ENCODE results near the gene DMAC2. TPM values are rescaled to one million over a fixed set of nuclear protein-coding genes. Genes with fewer than 3 reads are reported as not detected.
"Not testable (repeated sequence)": the region's sequence is repeated elsewhere in the genome, so short reads cannot be mapped to it uniquely, and the experiment has no call there.

Gene DMAC2
- polyA plus RNA-seq (2013), result 48.6 and 50.5 TPM in 2 replicates

DNA sequence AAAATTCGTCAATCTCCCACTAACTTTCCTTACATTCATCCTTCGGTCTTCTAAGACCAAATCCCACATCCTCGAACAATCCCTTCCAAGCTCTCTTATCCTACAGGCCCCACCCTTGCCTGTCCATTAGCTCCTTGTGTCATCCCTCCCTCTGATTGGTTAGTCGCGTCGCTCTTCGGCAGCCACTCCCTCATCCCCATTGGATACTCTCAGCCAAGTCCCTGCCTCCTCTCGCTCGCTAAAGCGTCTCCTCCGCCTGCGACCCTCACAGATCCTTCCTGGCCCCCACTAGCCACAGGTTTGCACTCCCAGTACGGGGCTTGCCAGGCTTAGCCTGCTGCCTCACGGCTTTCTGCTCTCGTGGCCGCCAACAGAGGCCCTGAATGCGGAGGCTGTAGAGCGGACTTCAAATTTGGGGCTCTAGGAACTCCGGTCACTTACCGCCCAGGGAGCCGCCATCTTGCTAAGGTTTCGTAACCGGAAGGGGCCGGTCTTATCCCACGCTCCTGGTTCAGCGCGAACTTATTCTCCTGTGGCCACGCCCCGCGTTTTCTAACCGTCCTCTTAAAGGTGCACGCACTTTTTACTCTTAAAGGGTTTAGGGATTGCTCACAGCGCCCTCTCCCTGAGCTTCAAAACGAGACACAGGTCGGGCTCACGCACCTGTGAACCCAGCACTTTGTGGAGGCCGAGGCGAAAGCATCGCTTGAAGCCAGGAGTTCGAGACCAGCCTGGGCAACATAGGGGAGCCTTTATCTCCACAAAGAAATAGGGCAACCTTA, at the start of gene DMAC2:
Gene DMAC2 (minus strand): TSS at position 472 of the 782 bp plus-strand sequence. CDS start 13 bp downstream, at position 459.
- Histone ChIP-seq H2AFZ (ENCODE audit: insufficient read depth, low read length, poor library complexity) (peak within 1 kb of the TSS; percentile 35), H2BK12ac (ENCODE audit: low read length) (no peak within 1 kb of the TSS), H3K79me1 (ENCODE audit: low read length) (peaks cover 2% of the 10 kb centered on the region), H3K14ac (ENCODE audit: low read length) (peak within 1 kb of the TSS; percentile 56), H4K91ac (ENCODE audit: low read depth, low read length) (peak within 1 kb of the TSS; percentile 44), H3K9ac (ENCODE audit: low read length) (peak within 1 kb of the TSS; percentile 96), H3K27me3 (ENCODE audit: insufficient read depth, low read length) (no peaks in the 10 kb centered on the region), H4K8ac (ENCODE audit: low read depth, low read length) (peak within 1 kb of the TSS; percentile 89), H2AK5ac (ENCODE audit: low read length) (no peak within 1 kb of the TSS), H3K4me1 (ENCODE audit: control insufficient read depth in 1 of 2, insufficient read depth in 2 of 2, low read length in 2 of 2) (no peaks in the 10 kb centered on the region), H3K23ac (ENCODE audit: low read length) (no peak within 1 kb of the TSS), H3K4me2 (ENCODE audit: low read length) (peak within 1 kb of the TSS; percentile 64), H2BK120ac (ENCODE audit: insufficient read depth, low read length, poor library complexity) (no peak within 1 kb of the TSS), H3K27ac (ENCODE audit: low read depth, low read length) (peak within 1 kb of the TSS; percentile 75), H4K12ac (ENCODE audit: low read depth, low read length) (peak within 1 kb of the TSS; percentile 36), H2BK5ac (ENCODE audit: low read depth, low read length, poor library complexity) (peak within 1 kb of the TSS; percentile 23), H3K4ac (ENCODE audit: low read depth, low read length) (peak within 1 kb of the TSS; percentile 10), H3K18ac (ENCODE audit: low read length) (peak within 1 kb of the TSS; percentile 47), H3K79me2 (ENCODE audit: control insufficient read depth, insufficient read depth, low read length, poor library complexity) (no peaks in the 10 kb centered on the region), H3K4me3 (ENCODE audit: low read depth, low read length) (peak within 1 kb of the TSS; percentile 97), H3K9me3 (ENCODE audit: insufficient read depth, low read depth, low read length) (peaks cover 2% of the 10 kb centered on the region), H3K36me3 (ENCODE audit: control insufficient read depth in 1 of 2, insufficient read depth in 2 of 2, low read length in 2 of 2) (peaks cover 9 to 10% of the 10 kb centered on the region in 2 experiments)
- WGBS (ENCODE audit: extremely low coverage, insufficient coverage, insufficient read length), result no CpG with 5 or more reads among the region's 40 CpGs
- peak; percentile 99 for DNase-seq

DNA sequence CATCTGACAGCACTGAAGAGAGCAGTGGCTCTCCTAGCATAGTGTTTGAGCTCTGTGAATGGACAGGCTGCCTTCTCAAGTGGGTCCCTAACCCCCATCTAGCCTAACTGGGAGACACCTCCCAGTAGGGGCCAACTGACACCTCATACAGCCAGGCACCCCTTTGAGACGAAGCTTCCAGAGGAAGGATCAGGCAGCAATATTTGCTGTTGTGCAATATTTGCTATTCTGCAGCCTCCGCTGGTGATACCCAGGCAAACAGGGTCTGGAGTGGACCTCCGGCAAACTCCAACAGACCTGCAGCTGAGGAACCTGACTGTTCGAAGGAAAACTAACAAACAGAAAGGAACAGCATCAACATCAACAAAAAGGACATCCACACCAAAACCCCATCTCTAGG, 47.2 kb upstream of the DMAC2 start:
- not testable (repeated sequence) for H4K91ac ChIP-seq (ENCODE audit: low read depth, low read length); H3K27me3 ChIP-seq (ENCODE audit: insufficient read depth, low read length); H3K9ac ChIP-seq (ENCODE audit: low read length); H4K12ac ChIP-seq (ENCODE audit: low read depth, low read length); H2BK12ac ChIP-seq (ENCODE audit: low read length); H3K36me3 ChIP-seq (ENCODE audit: control insufficient read depth in 1 of 2, insufficient read depth in 2 of 2, low read length in 2 of 2); H3K4ac ChIP-seq (ENCODE audit: low read depth, low read length); H3K4me3 ChIP-seq (ENCODE audit: low read depth, low read length); H2BK5ac ChIP-seq (ENCODE audit: low read depth, low read length, poor library complexity); H2BK120ac ChIP-seq (ENCODE audit: insufficient read depth, low read length, poor library complexity); H3K14ac ChIP-seq (ENCODE audit: low read length); H3K18ac ChIP-seq (ENCODE audit: low read length); H3K4me2 ChIP-seq (ENCODE audit: low read length); DNase-seq; H4K8ac ChIP-seq (ENCODE audit: low read depth, low read length); H2AK5ac ChIP-seq (ENCODE audit: low read length); H3K79me1 ChIP-seq (ENCODE audit: low read length); H3K4me1 ChIP-seq (ENCODE audit: control insufficient read depth in 1 of 2, insufficient read depth in 2 of 2, low read length in 2 of 2); H3K27ac ChIP-seq (ENCODE audit: low read depth, low read length); H3K23ac ChIP-seq (ENCODE audit: low read length); H3K79me2 ChIP-seq (ENCODE audit: control insufficient read depth, insufficient read depth, low read length, poor library complexity); H2AFZ ChIP-seq (ENCODE audit: insufficient read depth, low read length, poor library complexity)
- H3K9me3 ChIP-seq (ENCODE audit: insufficient read depth, low read depth, low read length), result peaks cover 19% of the 10 kb centered on the region
- WGBS (ENCODE audit: extremely low coverage, insufficient coverage, insufficient read length), result no CpG with 5 or more reads among the region's 4 CpGs

DNA sequence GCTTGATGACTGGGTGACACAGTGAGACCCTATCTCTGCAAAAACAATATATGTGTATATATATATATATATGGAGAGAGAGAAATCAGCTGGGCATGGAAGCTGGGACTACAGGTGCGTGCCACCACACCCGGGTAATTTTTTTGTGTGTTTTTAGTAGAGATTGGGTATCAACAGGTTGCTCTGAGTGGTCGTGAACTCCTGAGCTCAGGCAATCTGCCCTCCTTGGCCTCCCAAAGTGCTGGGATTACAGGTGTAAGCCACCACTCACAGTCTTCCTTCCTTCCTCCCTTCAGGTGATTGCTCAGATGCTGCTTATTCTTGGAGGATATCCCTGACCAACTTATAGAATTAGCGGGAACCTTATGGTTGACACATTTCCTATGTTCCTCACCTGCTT, 45.1 kb upstream of the DMAC2 start:
- Histone ChIP-seq H3K4me1 (ENCODE audit: control insufficient read depth in 1 of 2, insufficient read depth in 2 of 2, low read length in 2 of 2) (no peaks in the 10 kb centered on the region), H4K8ac (ENCODE audit: low read depth, low read length) (no peak overlapping the region), H3K18ac (ENCODE audit: low read length) (no peak overlapping the region), H3K4ac (ENCODE audit: low read depth, low read length) (no peak overlapping the region), H3K79me2 (ENCODE audit: control insufficient read depth, insufficient read depth, low read length, poor library complexity) (no peaks in the 10 kb centered on the region), H2BK12ac (ENCODE audit: low read length) (no peak overlapping the region), H3K9me3 (ENCODE audit: insufficient read depth, low read depth, low read length) (peaks cover 27% of the 10 kb centered on the region), H3K27ac (ENCODE audit: low read depth, low read length) (no peak overlapping the region), H3K27me3 (ENCODE audit: insufficient read depth, low read length) (no peaks in the 10 kb centered on the region), H3K23ac (ENCODE audit: low read length) (no peak overlapping the region), H3K4me3 (ENCODE audit: low read depth, low read length) (no peak overlapping the region), H3K14ac (ENCODE audit: low read length) (no peak overlapping the region), H4K12ac (ENCODE audit: low read depth, low read length) (no peak overlapping the region), H2AFZ (ENCODE audit: insufficient read depth, low read length, poor library complexity) (no peak overlapping the region), H2BK5ac (ENCODE audit: low read depth, low read length, poor library complexity) (no peak overlapping the region), H2BK120ac (ENCODE audit: insufficient read depth, low read length, poor library complexity) (no peak overlapping the region), H3K9ac (ENCODE audit: low read length) (no peak overlapping the region), H3K36me3 (ENCODE audit: control insufficient read depth in 1 of 2, insufficient read depth in 2 of 2, low read length in 2 of 2) (no peaks in the 10 kb centered on the region), H2AK5ac (ENCODE audit: low read length) (no peak overlapping the region), H3K79me1 (ENCODE audit: low read length) (no peaks in the 10 kb centered on the region), H3K4me2 (ENCODE audit: low read length) (no peak overlapping the region), H4K91ac (ENCODE audit: low read depth, low read length) (no peak overlapping the region)
- no peak for DNase-seq
- WGBS (ENCODE audit: extremely low coverage, insufficient coverage, insufficient read length), result no CpG with 5 or more reads among the region's 4 CpGs

DNA sequence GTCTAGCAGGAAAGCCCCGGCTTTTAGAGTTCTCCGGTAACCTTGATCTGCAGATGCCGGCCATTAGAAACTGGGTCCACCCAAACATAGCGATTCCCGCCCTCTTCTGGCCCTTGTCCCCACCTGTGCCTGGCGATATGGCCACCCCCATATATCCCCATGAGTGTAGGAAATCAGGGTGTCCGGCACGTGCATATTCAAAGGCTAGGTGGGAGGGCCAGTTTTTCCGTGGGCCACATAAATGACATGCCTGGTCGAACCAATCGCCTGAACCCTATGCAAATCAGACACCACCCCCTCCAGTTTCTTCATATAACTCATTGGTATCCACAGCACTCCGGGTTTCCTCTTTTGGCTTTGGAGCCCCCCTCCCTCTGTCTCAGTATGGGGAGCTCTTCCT, 40.6 kb upstream of the DMAC2 start:
- Histone ChIP-seq H3K4ac (ENCODE audit: low read depth, low read length) (no peak overlapping the region), H3K79me1 (ENCODE audit: low read length) (no peaks in the 10 kb centered on the region), H2AFZ (ENCODE audit: insufficient read depth, low read length, poor library complexity) (no peak overlapping the region), H3K9ac (ENCODE audit: low read length) (no peak overlapping the region), H3K14ac (ENCODE audit: low read length) (no peak overlapping the region), H3K23ac (ENCODE audit: low read length) (no peak overlapping the region), H2BK12ac (ENCODE audit: low read length) (no peak overlapping the region), H2BK5ac (ENCODE audit: low read depth, low read length, poor library complexity) (no peak overlapping the region), H2BK120ac (ENCODE audit: insufficient read depth, low read length, poor library complexity) (no peak overlapping the region), H4K91ac (ENCODE audit: low read depth, low read length) (no peak overlapping the region), H3K79me2 (ENCODE audit: control insufficient read depth, insufficient read depth, low read length, poor library complexity) (no peaks in the 10 kb centered on the region), H2AK5ac (ENCODE audit: low read length) (no peak overlapping the region), H3K18ac (ENCODE audit: low read length) (no peak overlapping the region), H3K36me3 (ENCODE audit: control insufficient read depth in 1 of 2, insufficient read depth in 2 of 2, low read length in 2 of 2) (no peaks in the 10 kb centered on the region), H4K8ac (ENCODE audit: low read depth, low read length) (no peak overlapping the region), H3K27ac (ENCODE audit: low read depth, low read length) (no peak overlapping the region), H4K12ac (ENCODE audit: low read depth, low read length) (no peak overlapping the region), H3K9me3 (ENCODE audit: insufficient read depth, low read depth, low read length) (peaks cover 29% of the 10 kb centered on the region), H3K4me2 (ENCODE audit: low read length) (no peak overlapping the region), H3K4me1 (ENCODE audit: control insufficient read depth in 1 of 2, insufficient read depth in 2 of 2, low read length in 2 of 2) (no peaks in the 10 kb centered on the region), H3K4me3 (ENCODE audit: low read depth, low read length) (no peak overlapping the region), H3K27me3 (ENCODE audit: insufficient read depth, low read length) (peaks cover 2% of the 10 kb centered on the region)
- no peak for DNase-seq
- no CpG with 5 or more reads among the region's 12 CpGs for WGBS (ENCODE audit: extremely low coverage, insufficient coverage, insufficient read length)

Measured in trophoblast cell (in vitro differentiated cells and primary cell).